MCF 10A (cell line): ENCODE measurements around the gene DNAH17. TPM values are rescaled to one million over a fixed set of nuclear protein-coding genes. Genes with fewer than 3 reads are reported as not detected.

Source experiments
- BruUV-seq: library from RNA; stranded (reverse); fragments of 400-500 nt; replicated peaks from 2 replicates; lab custom pipeline; 2021; lab: Mats Ljungman, UMichigan
- CTCF ChIA-PET: fragments of 300-600 bp; sonication (Branson Sonifier 250); formaldehyde crosslinking; extraction: SDS; loops from one replicate; lab custom pipeline; 2021; ENCODE audit warnings: antibody characterized with exemption, inconsistent platforms; lab: Yijun Ruan, JAX
- POLR2A ChIA-PET: fragments of 300-600, 350-650 bp; sonication (Branson Sonifier 250); formaldehyde crosslinking; extraction: SDS; loops from one replicate; lab custom pipeline; 2020; ENCODE audit warnings: antibody characterized with exemption, inconsistent platforms; lab: Yijun Ruan, JAX
- DNase-seq: peaks from one replicate; pipeline ENCODE4 v3.0.0-alpha.2; 2018; ENCODE audit not compliant: unreplicated experiment
- H3K27ac Mint-ChIP-seq: one replicate; pipeline ENCODE4 v1.8.0; 2022; ENCODE audit warnings: mild to moderate bottlenecking, low read depth, mixed read lengths; ENCODE audit not compliant: unreplicated experiment
- H3K27me3 Mint-ChIP-seq: one replicate; pipeline ENCODE4 v1.8.0; 2022; ENCODE audit warnings: mixed read lengths; ENCODE audit not compliant: insufficient read depth, unreplicated experiment
- H3K36me3 Mint-ChIP-seq: one replicate; pipeline ENCODE4 v1.8.0; 2022; ENCODE audit warnings: mild to moderate bottlenecking, moderate library complexity, mixed read lengths; ENCODE audit not compliant: insufficient read depth, unreplicated experiment
- H3K4me1 Mint-ChIP-seq: one replicate; pipeline ENCODE4 v1.8.0; 2022; ENCODE audit warnings: mixed read lengths; ENCODE audit not compliant: insufficient read depth, unreplicated experiment
- H3K4me3 Mint-ChIP-seq: one replicate; pipeline ENCODE4 v1.8.0; 2022; ENCODE audit warnings: mild to moderate bottlenecking, moderate library complexity, mixed read lengths; ENCODE audit not compliant: unreplicated experiment
- H3K9me3 Mint-ChIP-seq: one replicate; pipeline ENCODE4 v1.8.0; 2022; ENCODE audit warnings: mixed read lengths; ENCODE audit not compliant: unreplicated experiment
- CTCF ChIP-seq: fragments of 200-600 bp; IDR thresholded peaks from one replicate; pipeline ENCODE4 v1.8.0; 2022; ENCODE audit warnings: antibody characterized with exemption, mild to moderate bottlenecking; ENCODE audit not compliant: unreplicated experiment
- intact Hi-C: fragments of 100-400 bp; cut with micrococcal nuclease; formaldehyde crosslinking; loops from 2 replicates; pipeline ENCODE4 v1.14.1; 2022
- total RNA-seq: library from RNA; stranded (reverse); gene quantifications from 2 replicates; pipeline ENCODE4 v1.2.3, GENCODE V29; 2022

Gene DNAH17
- total RNA-seq, 1 experiment from 2014 or later: not detected

- Mint-ChIP-seq H3K4me1 (peaks cover 6% of the 10 kb centered on the region), H3K4me3 (no peak overlapping the region), H3K27me3 (no peaks in the 10 kb centered on the region), H3K9me3 (no peaks in the 10 kb centered on the region), H3K36me3 (no peaks in the 10 kb centered on the region), H3K27ac (no peak overlapping the region)
- TF ChIP-seq CTCF: no peak
- CTCF ChIA-PET: no interaction called here
- no peak for DNase-seq
- POLR2A ChIA-PET: interaction anchor here (0.7 kb wide), 1 partner anchor 20 kb away, joined by 4 read pairs; no protein-coding TSS in a partner anchor
- intact Hi-C loops: no loop called here
- BruUV-seq: no TSS peak
Measured at GRCh38 chr17:78613416-78613815, 36.2 kb upstream of the DNAH17 start.

- ChIA-PET POLR2A (no interaction called here), CTCF (interaction anchor here (0.5 to 0.7 kb wide), 2 partner anchors 119 to 345 kb away, joined by 3 read pairs; no protein-coding TSS in a partner anchor)
- no peak for DNase-seq
- Mint-ChIP-seq H3K4me3 (no peak overlapping the region), H3K27me3 (no peaks in the 10 kb centered on the region), H3K9me3 (no peaks in the 10 kb centered on the region), H3K4me1 (no peaks in the 10 kb centered on the region), H3K36me3 (no peaks in the 10 kb centered on the region), H3K27ac (no peak overlapping the region)
- BruUV-seq: no TSS peak
- intact Hi-C loops: no loop called here
- TF ChIP-seq CTCF: no peak
Measured at GRCh38 chr17:78611607-78612006, 34.4 kb upstream of the DNAH17 start.

GRCh38 chr17:78610951-78611511 lies 33.8 kb upstream of the DNAH17 start:
- H3K9me3 Mint-ChIP-seq: no peaks in the 10 kb centered on the region
- CTCF ChIA-PET: interaction anchor here (0.7 kb wide), 1 partner anchor 344 kb away, joined by 3 read pairs; no protein-coding TSS in a partner anchor
- no peak for TF ChIP-seq CTCF
- no peak for DNase-seq
- BruUV-seq: no TSS peak
- H3K27ac Mint-ChIP-seq: no peak overlapping the region
- intact Hi-C loops: no loop called here
- no peak overlapping the region for H3K4me3 Mint-ChIP-seq
- POLR2A ChIA-PET: no interaction called here
- no peaks in the 10 kb centered on the region for H3K36me3 Mint-ChIP-seq
- H3K4me1 Mint-ChIP-seq: no peaks in the 10 kb centered on the region
- H3K27me3 Mint-ChIP-seq: no peaks in the 10 kb centered on the region

GRCh38 chr17:78609191-78609641 lies 32.0 kb upstream of the DNAH17 start:
- Mint-ChIP-seq H3K27me3 (no peaks in the 10 kb centered on the region), H3K9me3 (no peaks in the 10 kb centered on the region), H3K4me3 (no peak overlapping the region), H3K27ac (no peak overlapping the region), H3K36me3 (no peaks in the 10 kb centered on the region), H3K4me1 (no peaks in the 10 kb centered on the region)
- intact Hi-C loops: loop anchor here (5.0 kb wide), 1 partner anchor 98 kb away; no protein-coding TSS in a partner anchor
- POLR2A ChIA-PET: no interaction called here
- no peak for DNase-seq
- CTCF ChIA-PET: interaction anchor here (0.6 to 1.4 kb wide), 2 partner anchors 25 to 358 kb away, joined by 3 to 4 read pairs; no protein-coding TSS in a partner anchor
- no TSS peak for BruUV-seq
- TF ChIP-seq CTCF: no peak
